GM20000 (cell line): ENCODE results near the gene ARID3B.

Source experiments
- DNase-seq: peaks from one replicate; pipeline ENCODE4 v3.0.0; 2012; ENCODE audit warnings: low spot score
- TF ChIP-seq, protein P1 (sequence below): IDR thresholded peaks from 2 replicates; pipeline ENCODE4 v1.5.1; 2012; ENCODE audit warnings: mild to moderate bottlenecking, control low read depth; ENCODE audit errors: extremely low read depth, missing control alignments

ARID3B gene

DNA sequence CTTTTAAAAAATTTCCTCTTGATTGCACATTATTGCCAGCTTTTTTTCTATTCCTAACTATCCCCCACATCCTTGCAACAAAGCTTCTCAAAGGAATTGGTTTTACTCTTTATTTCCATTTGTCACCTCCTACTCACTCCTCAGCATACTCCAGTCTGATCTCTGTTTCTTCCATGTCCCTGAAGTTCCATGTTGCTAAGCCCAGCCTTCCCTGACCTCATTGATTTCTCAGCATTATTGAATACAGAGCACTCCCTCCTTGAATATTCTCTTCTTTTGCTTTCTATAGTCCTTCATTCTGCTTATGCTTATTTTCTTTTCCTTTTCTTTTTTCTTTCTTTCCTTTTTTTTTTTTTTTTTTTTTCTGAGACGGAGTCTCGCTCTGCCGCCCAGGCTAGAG, 10.7 kb downstream of the ARID3B start:
- no peak for DNase-seq
- TF ChIP-seq, protein P1, sequence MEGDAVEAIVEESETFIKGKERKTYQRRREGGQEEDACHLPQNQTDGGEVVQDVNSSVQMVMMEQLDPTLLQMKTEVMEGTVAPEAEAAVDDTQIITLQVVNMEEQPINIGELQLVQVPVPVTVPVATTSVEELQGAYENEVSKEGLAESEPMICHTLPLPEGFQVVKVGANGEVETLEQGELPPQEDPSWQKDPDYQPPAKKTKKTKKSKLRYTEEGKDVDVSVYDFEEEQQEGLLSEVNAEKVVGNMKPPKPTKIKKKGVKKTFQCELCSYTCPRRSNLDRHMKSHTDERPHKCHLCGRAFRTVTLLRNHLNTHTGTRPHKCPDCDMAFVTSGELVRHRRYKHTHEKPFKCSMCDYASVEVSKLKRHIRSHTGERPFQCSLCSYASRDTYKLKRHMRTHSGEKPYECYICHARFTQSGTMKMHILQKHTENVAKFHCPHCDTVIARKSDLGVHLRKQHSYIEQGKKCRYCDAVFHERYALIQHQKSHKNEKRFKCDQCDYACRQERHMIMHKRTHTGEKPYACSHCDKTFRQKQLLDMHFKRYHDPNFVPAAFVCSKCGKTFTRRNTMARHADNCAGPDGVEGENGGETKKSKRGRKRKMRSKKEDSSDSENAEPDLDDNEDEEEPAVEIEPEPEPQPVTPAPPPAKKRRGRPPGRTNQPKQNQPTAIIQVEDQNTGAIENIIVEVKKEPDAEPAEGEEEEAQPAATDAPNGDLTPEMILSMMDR = no peak

DNA sequence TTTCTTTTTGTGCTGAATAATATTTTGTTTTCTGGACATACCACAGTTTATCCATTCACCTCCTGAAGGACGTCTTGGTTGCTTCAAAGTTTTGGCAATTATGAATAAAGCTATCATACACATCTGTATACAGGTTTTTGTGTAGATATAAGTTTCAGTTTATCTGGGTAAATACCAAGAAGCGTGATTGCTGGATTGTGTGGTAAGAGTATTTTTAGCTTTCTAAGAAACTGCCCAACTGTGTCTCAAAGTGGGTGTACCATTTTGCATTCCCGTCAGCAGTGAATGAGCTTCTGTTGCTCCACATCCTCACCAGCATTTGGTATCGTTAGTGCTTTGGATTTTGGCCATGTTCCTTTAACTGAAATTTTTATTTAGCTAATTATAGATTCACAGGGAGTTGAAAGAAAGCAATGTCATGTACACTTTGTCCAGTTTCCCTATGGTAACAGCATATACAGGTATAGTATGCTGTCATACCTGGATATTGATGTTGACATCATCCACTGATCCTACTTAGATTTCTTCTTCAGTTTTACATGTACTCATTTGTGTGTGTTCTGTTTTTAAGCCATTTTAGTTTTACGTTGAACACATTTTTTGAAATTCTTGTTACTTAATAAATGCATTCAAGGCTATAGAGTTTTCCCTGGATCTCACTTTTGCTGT, 11.9 kb downstream of the ARID3B start:
- no peak for DNase-seq
- TF ChIP-seq, protein P1 = no peak

DNA sequence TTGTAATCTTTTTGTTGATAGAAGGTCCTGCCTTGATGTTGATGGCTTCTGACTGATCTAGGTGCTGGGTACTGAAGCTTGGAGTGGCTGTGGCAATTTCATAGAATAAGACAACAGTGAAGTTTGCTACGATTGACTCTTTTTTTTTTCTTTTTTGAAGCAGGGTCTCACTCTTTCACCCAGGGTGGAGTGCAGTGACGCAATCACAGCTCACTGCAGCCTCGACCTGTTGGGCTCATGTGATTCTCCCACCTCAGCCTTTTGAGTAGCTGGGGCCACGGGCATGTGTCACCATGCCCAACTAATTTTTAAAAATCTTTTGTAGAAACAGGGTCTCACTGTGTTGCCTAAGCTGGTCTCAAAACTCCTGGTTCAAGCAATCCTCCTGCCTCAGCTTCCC, 14.2 kb downstream of the ARID3B start:
- no peak for DNase-seq
- TF ChIP-seq, protein P1 = no peak

DNA sequence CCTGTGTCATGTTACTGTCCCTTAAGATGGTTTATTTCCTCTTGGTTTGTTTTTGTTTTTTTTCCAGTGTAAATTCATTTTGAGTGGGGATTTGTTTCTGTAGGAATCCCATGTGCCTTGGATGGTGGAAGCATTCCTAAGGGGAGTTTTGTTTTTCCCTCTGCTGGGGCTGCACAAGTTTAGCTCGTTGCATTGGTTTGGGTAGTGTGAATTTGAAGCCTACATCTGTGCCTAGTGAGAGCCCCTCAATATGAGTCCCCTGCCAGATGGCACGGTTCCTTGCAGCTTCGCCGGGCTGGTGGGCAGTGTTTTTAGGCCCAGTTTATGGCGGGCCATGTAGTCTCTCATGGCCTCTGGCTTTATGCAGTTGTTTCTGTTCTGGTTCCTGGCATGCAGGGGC, 17.7 kb downstream of the ARID3B start:
- TF ChIP-seq, protein P1 = no peak
- DNase-seq = no peak

DNA sequence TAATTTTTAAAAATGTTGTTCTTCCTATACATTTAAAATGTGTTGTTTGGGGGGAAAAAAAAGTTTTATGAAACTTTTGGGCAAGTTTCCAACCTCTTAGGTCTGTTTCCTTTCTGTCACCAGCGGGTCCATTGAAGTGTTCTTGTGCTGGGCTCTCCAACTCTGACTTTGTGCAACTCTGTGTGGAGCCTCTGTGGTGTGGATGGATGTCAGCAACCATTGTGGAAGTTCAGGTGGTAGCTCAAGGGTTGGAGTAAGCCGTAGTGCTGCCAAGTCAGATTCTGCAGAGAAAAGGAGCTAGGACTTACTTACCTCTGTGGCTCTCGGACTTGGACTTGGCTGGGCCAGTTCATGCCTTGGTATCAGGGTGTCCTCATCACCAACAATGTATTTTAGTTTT, 22.4 kb downstream of the ARID3B start:
- TF ChIP-seq, protein P1 = no peak
- no peak for DNase-seq

DNA sequence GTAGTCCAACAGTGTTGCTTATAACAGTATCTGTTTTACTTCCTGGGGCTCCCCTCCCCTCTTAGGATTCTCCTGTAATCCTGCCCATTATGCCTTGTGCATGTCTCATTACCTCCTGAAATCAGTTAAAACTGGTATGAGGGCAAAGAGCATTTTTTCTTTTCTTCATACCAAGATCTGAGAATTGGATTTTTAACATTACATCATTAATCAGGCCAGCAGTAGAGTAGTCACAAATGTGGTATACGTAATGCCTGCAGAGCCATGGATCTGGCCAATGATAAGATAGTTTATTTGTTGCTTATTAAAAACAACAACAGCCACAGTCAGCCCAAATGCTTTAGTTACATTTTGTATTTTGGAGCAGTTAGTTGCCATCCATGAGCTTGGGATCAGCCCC, 23.2 kb downstream of the ARID3B start:
- TF ChIP-seq, protein P1 = no peak
- no peak for DNase-seq

DNA sequence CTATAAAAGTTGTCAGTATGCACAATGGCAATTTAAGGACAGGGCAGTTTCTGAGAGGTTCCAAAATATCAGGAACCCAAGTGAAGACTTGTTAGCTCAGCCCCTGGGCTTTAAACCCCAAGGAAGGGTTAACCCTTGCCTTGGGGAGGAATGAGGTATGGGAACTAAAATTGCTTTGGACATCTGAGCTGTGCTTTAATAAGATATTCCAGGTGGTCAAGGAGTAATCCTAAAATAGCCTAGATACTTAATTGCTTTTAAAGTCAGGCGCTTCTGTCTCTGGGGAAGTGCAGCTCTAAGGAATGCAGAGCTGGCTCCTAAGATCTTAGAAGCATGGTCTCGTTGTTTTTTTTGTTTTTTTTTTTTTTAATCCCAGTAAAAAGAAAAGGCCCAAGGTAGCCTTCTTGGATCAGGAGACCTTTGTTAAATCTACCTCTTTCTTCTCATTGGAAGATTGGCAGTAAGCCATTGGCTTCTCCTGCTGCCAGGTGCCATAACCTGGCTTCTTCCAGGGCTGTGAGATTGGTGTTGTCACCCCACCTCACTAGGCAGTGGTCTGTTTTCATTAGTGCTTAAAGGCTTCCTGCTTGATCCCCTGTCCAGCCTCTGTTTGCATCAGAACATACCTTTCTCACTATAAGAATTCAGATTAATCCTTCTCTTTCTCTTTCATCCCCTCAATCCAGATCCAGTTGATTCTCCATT, 24.5 kb downstream of the ARID3B start:
- no peak for DNase-seq
- TF ChIP-seq, protein P1 = no peak
